DND-41 (cell line): ENCODE measurements around the gene TCHHL1.

Experiments
- ATAC-seq: fragments of 200-7000 bp; cut with Tn5 transposase; 3 replicates; pipeline ENCODE4 v1.9.1; 2021; ENCODE audit warnings: low read depth; ENCODE audit not compliant: insufficient read depth
- DNase-seq: peaks from one replicate; pipeline ENCODE4 v3.0.0-alpha.2; 2020
- H2AFZ ChIP-seq: 2 replicates; pipeline ENCODE4 v1.6.0; 2012; ENCODE audit warnings: low read depth, low read length
- H3K27ac ChIP-seq: 2 replicates; pipeline ENCODE4 v1.5.1; 2012; ENCODE audit warnings: low read length, inconsistent platforms
- H3K27me3 ChIP-seq: fragments of 200-600 bp; sonication (generic); 2 replicates; pipeline ENCODE4 v1.6.0; 2012; ENCODE audit warnings: low read length, mild to moderate bottlenecking, inconsistent platforms; ENCODE audit not compliant: insufficient read depth, poor library complexity
- H3K36me3 ChIP-seq: 2 replicates; pipeline ENCODE4 v1.5.1; 2012; ENCODE audit warnings: low read length, inconsistent platforms; ENCODE audit not compliant: insufficient read depth
- H3K4me1 ChIP-seq: 2 replicates; pipeline ENCODE4 v1.5.1; 2012; ENCODE audit warnings: mild to moderate bottlenecking, low read length; ENCODE audit not compliant: insufficient read depth
- H3K4me2 ChIP-seq: 2 replicates; pipeline ENCODE4 v1.6.0; 2012; ENCODE audit warnings: mild to moderate bottlenecking, moderate library complexity, low read length, inconsistent platforms; ENCODE audit not compliant: insufficient read depth
- H3K4me3 ChIP-seq, 2 experiments: fragments of 200-600 bp in 1 of 2; shearing (Covaris generic) in 1 of 2; 2 replicates each; pipeline ENCODE4 v1.5.1; 2012 to 2016; ENCODE audit warnings: inconsistent platforms in 2 of 2, low read length in 2 of 2, mild to moderate bottlenecking in 2 of 2, low read depth in 1 of 2, moderate library complexity in 1 of 2
- H3K79me2 ChIP-seq: 2 replicates; pipeline ENCODE4 v1.6.0; 2012; ENCODE audit warnings: low read length, inconsistent platforms; ENCODE audit not compliant: insufficient read depth
- H3K9ac ChIP-seq: 2 replicates; pipeline ENCODE4 v1.6.0; 2012; ENCODE audit warnings: low read depth, mild to moderate bottlenecking, inconsistent platforms, low read length, moderate library complexity
- H3K9me3 ChIP-seq: 2 replicates; pipeline ENCODE4 v1.5.1; 2012; ENCODE audit warnings: low read length, moderate library complexity, mild to moderate bottlenecking, inconsistent platforms; ENCODE audit not compliant: insufficient read depth, severe bottlenecking
- H4K20me1 ChIP-seq: 2 replicates; pipeline ENCODE4 v1.6.0; 2012; ENCODE audit warnings: low read length; ENCODE audit not compliant: insufficient read depth
- CTCF ChIP-seq: IDR thresholded peaks from 2 replicates; pipeline ENCODE4 v1.5.1; 2012; ENCODE audit warnings: borderline replicate concordance, low read length, moderate library complexity, mild to moderate bottlenecking; ENCODE audit not compliant: poor library complexity, severe bottlenecking; ENCODE audit errors: extremely low read depth
- EZH2 ChIP-seq: IDR thresholded peaks from 3 replicates; pipeline ENCODE4 v1.6.1; 2012; ENCODE audit warnings: borderline replicate concordance, low read depth, mild to moderate bottlenecking, moderate library complexity, low read length, inconsistent platforms; ENCODE audit not compliant: severe bottlenecking

The TCHHL1 gene

GRCh38 chr1:152036267-152037216, 52.3 kb downstream of the TCHHL1 start, which contains the start of gene S100A11:
TSS of gene S100A11 (minus strand) at chr1:152037004. CDS start at chr1:152036915, 89 bp downstream.
- ATAC-seq (peak; percentile 73), DNase-seq (peak; percentile 88)
- Histone ChIP-seq H3K4me3 (peak within 1 kb of the TSS; percentile 77 to 90), H3K4me1 (peaks cover 46% of the 10 kb centered on the region), H3K27ac (peak within 1 kb of the TSS; percentile 93), H2AFZ (peak within 1 kb of the TSS; percentile 54), H3K27me3 (no peaks in the 10 kb centered on the region), H3K4me2 (peak within 1 kb of the TSS; percentile 69), H3K9ac (peak within 1 kb of the TSS; percentile 86), H3K36me3 (peaks cover 26% of the 10 kb centered on the region), H3K79me2 (peaks cover 38% of the 10 kb centered on the region), H4K20me1 (no peaks in the 10 kb centered on the region), H3K9me3 (no peaks in the 10 kb centered on the region)
- TF ChIP-seq CTCF: peak; percentile 6
- no peak for TF ChIP-seq EZH2

- H3K4me3 ChIP-seq: peak overlapping the region; percentile 77 to 90
- ATAC-seq (peak; percentile 41), DNase-seq (peak; percentile 61)
- peaks cover 46% of the 10 kb centered on the region for H3K4me1 ChIP-seq
- no peaks in the 10 kb centered on the region for H3K9me3 ChIP-seq
- H3K4me2 ChIP-seq: peak overlapping the region; percentile 69
- peak overlapping the region; percentile 86 for H3K9ac ChIP-seq
- peaks cover 29% of the 10 kb centered on the region for H3K36me3 ChIP-seq
- H2AFZ ChIP-seq: peak overlapping the region; percentile 54
- peaks cover 38% of the 10 kb centered on the region for H3K79me2 ChIP-seq
- no peaks in the 10 kb centered on the region for H3K27me3 ChIP-seq
- H4K20me1 ChIP-seq: no peaks in the 10 kb centered on the region
- peak overlapping the region; percentile 93 for H3K27ac ChIP-seq
- TF ChIP-seq EZH2 (no peak), CTCF (peak; percentile 7)
Observed at GRCh38 chr1:152035539-152036266, 53.2 kb downstream of the TCHHL1 start.

GRCh38 chr1:152034654-152035538, 54.0 kb downstream of the TCHHL1 start:
- Histone ChIP-seq H2AFZ (peak overlapping the region; percentile 55), H4K20me1 (no peaks in the 10 kb centered on the region), H3K4me1 (peaks cover 48% of the 10 kb centered on the region), H3K27ac (peak overlapping the region; percentile 93), H3K9me3 (no peaks in the 10 kb centered on the region), H3K9ac (peak overlapping the region; percentile 86), H3K36me3 (peaks cover 29% of the 10 kb centered on the region), H3K4me3 (peak overlapping the region; percentile 77 to 90), H3K79me2 (peaks cover 38% of the 10 kb centered on the region), H3K4me2 (peak overlapping the region; percentile 69), H3K27me3 (no peaks in the 10 kb centered on the region)
- DNase-seq (peak; percentile 83), ATAC-seq (peak; percentile 79)
- TF ChIP-seq CTCF: peak; percentile 85
- TF ChIP-seq EZH2: no peak
